T-helper 9 cell (primary cell): Measurements from ENCODE around the gene SHMT1.
"Not testable (repeated sequence)": the region's sequence is repeated elsewhere in the genome, so short reads cannot be mapped to it uniquely, and the experiment has no call there.

ENCODE experiments used
- DNase-seq: peaks from one replicate; pipeline ENCODE4 v3.0.0-alpha.2; 2020
- total RNA-seq, 2 donors: gene quantifications; one replicate each; lab custom pipeline; 2026; lab: John Stamatoyannopoulos, UW

SHMT1 gene
- total RNA-seq, result 5.8 to 12.6 reads per million in 2 donors

- DNase-seq, result peak; percentile 86
These were observed at the start of gene SHMT1 for GRCh38 chr17:18363101-18364049. TSS of gene SHMT1 (minus strand) at chr17:18363550. CDS start at chr17:18355981, 7,569 bp downstream.

- not testable (repeated sequence) for DNase-seq
These were observed 48.7 kb upstream of the SHMT1 start for GRCh38 chr17:18412001-18412538.

- not testable (repeated sequence) for DNase-seq
These were observed 48.1 kb upstream of the SHMT1 start for GRCh38 chr17:18411377-18411864.

- not testable (repeated sequence) for DNase-seq
These were observed 47.4 kb upstream of the SHMT1 start for GRCh38 chr17:18410736-18411135.

DNA sequence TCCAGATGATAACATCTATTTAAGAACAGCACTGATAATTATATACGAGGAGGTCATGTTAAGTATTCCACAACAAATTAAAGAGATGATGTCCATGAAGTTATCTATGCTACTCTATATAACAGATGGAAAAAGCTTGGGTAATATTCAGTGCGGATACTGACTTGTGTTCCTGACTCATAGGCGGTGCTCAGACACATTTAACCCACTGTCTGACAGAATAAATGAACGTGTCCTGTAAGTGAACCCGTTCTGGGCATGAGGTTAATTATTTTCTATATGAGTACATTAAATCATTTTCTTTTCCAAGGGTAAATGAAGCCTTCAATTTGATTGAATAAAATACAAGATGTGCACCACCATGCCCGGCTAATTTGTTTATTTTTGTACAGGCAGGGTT is 46.0 kb upstream of the SHMT1 start:
- DNase-seq, result not testable (repeated sequence)

DNA sequence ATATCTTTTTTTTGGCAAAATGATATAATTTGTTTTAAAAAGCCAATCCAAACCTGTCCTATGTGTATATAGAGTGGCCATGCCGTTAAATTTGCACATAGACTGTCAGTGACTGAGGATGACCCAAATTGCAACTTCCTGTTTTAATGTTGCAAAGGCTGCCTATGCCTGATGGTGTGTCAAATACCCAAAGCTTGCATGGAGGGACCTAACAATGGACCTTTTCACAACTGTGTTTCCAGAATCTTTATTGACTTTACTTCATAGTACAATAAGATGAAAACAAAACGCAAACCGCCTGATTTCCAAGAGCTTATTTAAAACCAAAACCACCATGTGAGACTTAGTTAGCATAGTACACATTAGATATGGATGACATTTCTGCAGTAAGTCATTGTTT is 45.6 kb upstream of the SHMT1 start:
- not testable (repeated sequence) for DNase-seq

DNA sequence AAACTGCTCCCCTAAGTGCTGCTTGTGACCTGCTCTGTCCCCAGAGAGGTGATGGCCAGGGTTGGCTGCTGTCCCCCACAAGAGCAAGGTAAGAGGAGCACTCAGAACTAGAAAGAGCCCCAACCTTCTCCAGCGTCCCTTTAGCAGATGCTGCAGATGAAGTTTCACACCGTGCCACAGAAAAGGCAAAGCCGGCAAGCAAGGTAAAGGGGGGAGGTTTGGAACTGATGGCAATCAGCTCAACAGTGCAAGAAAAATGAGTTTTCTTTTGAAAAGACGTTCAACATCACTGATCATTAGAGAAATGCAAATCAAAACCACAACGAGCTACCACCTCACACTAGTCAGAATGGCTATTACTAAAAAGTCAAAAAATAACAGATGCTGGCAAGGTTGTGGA is 40.3 kb upstream of the SHMT1 start:
- DNase-seq, result not testable (repeated sequence)

GRCh38 chr17:18403166-18403565 is 39.8 kb upstream of the SHMT1 start:
- DNase-seq, result not testable (repeated sequence)

GRCh38 chr17:18401872-18402590 is 38.7 kb upstream of the SHMT1 start:
- DNase-seq, result not testable (repeated sequence)

DNA sequence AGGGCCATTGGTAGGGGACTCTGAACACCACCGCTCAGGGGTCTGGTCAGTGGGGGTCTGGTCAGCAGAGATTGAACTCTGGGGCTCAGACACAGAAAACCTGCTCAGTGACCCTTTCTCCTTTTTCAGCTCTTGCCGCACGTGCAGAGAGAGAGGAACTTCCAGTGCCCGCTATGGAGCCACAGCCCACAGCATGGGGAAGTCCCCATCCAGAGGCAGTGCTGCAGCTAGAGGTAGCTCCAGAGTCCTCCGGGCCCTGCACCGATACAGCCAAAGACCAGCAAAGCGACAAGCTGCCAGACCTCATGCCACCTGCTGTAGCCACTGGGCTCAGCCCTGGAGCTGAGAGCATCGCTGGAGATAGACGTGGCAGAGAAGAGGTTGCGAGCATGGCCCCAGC is 25.4 kb upstream of the SHMT1 start:
- DNase-seq, result not testable (repeated sequence)

- not testable (repeated sequence) for DNase-seq
These were observed 24.9 kb upstream of the SHMT1 start for GRCh38 chr17:18388266-18388665.

GRCh38 chr17:18387583-18387982 is 24.2 kb upstream of the SHMT1 start:
- not testable (repeated sequence) for DNase-seq

GRCh38 chr17:18384271-18384670 is 20.9 kb upstream of the SHMT1 start:
- not testable (repeated sequence) for DNase-seq

- DNase-seq, result not testable (repeated sequence)
These were observed 19.7 kb upstream of the SHMT1 start for GRCh38 chr17:18383079-18383481.

DNA sequence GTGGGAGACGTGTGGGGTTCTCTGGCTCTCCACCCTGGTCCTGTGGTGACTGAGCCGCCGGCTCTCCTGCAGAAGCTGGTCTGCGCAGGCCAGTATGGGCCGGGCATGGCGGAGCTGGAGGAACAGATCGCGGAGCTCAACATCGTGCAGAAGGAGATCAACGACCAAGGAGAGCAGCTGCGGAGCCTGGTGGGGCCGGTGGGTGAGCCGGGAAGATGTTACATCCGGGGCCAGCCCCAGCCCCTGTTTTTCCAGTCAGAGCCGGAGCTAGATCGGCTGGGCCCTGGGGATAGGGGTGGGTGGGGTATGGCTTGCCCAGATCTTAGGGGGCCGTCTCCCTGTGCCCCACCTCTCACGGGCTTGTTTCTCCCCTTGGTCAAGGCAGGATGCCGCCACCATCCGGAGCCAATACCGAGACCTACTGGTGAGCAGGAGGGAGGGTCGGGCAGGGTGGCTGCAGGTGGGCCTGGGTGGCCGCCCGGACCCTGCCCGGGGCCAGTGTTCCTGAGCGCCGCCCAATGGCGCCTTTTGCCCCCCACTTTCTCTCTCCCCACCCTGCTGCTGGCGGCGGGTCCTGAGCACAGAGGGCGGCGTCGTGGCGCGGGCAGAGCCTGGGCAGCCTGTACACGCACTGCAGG is 19.2 kb upstream of the SHMT1 start:
- no peak for DNase-seq

DNA sequence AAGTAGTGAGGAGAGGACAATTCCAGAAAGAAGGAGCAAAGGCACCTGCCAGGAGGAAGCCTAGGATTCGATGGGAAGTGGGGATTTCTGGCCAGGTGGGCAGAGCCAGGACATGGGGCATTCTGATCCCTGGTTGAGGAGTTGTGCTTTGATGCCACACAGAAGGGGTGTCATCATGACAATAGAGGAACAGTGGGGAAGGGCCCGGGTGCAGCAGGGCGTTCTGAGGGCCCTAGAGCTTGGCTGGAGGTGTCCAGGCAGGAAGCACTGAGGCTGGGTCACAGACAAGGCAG is 18.5 kb upstream of the SHMT1 start:
- DNase-seq, result no peak

DNA sequence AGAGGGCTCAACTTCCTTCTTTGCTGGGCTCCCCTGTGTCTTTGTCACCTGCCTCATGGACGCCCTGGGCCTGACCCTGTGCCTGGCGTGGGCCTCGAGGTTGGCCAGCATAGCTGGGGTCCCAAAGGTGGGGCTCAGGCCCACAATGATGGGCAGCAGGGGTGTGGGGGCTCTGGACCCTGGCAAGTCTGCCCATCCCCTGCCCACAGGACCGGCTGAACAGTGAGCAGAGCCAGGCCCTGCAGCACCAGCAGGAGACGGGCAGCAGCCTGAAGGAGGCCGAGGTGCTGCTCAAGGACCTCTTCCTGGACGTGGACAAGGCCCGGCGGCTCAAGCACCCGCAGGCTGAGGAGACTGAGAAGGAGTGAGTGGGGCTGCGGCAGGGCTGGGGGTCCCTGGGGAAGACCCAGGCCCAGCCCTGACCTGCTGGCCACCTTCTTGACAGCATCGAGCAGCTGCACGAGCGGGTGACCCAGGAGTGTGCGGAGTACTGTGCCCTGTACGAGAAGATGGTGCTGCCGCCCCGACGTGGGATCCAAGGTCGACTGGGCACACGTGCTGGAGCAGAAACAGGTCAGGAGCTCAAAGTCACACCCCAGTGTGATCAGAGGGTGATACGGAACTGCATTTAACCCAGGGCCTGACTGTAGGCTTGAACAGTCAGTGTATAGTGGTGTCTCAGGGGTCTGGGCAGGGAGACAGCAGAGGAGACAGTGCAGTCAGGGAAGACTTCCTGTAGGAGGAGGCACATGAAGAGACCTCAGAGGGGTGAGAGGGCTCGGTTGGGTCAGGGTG is 18.0 kb upstream of the SHMT1 start:
- DNase-seq, result no peak

DNA sequence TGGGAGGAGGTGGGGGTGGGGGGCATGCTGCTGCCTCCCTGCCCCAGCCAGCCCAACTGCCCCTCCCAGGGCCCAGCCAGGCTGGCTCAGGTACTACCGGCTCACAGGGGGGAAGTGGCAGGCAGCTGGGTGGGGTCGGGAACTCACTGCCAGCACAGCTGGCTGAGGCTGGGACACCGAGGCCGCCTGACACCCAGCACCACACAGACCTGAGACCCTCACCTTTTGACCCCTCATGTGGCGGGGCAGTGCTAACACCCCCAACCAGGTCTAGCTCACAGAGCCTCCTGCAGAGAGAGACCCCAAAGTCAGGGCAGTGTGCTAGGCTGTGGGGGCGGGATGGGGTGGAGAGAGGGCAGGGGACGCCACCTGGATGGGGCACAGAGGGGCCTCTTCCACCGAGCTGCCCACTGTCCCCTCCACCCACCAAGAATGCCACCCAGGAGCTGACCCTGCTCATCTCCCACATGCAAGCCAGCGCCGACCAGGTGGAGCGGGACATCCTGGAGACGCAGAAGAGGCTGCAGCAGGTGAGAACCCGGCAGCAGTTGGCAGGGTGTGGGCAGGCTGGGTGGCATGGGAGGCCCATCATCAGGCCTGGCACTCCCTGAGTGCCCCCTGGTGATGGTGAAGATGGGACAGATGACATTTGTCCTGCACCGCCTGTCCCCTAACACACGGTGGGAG is 17.3 kb upstream of the SHMT1 start:
- DNase-seq, result no peak

GRCh38 chr17:18379246-18380146 is 16.1 kb upstream of the SHMT1 start:
- no peak for DNase-seq

DNA sequence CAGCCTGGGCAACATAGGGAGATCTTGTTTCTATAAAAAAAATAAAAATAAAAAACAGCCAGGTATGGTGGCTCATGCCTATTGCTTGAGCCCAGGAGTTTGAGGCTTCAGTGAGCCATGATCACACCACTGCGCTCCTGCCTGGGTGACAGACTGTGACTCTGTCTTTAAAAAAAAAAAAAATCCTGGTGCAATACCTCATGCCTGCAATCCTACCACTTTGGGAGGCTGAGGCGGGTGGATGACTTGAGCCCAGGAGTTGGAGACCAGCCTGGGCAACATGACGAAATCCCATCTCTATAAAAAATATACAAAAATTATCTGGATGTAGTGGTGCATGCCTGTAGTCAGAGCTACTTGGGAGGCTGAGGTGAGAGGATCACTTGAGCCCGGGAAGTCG is 15.3 kb upstream of the SHMT1 start:
- not testable (repeated sequence) for DNase-seq
